ENCODE measurements around the gene KMT2B. TPM values are rescaled to one million over a fixed set of nuclear protein-coding genes. Genes with fewer than 3 reads are reported as not detected.
A peak's percentile ranks its signal among the peaks of the same experiment; 100 is the strongest.

KMT2B gene
- total and polyA plus RNA-seq, 2 of the 8 experiments (the other 6 are each of a cell fraction or from before 2014, with no cell fraction given), result 26.7 to 38.6 TPM

DNA sequence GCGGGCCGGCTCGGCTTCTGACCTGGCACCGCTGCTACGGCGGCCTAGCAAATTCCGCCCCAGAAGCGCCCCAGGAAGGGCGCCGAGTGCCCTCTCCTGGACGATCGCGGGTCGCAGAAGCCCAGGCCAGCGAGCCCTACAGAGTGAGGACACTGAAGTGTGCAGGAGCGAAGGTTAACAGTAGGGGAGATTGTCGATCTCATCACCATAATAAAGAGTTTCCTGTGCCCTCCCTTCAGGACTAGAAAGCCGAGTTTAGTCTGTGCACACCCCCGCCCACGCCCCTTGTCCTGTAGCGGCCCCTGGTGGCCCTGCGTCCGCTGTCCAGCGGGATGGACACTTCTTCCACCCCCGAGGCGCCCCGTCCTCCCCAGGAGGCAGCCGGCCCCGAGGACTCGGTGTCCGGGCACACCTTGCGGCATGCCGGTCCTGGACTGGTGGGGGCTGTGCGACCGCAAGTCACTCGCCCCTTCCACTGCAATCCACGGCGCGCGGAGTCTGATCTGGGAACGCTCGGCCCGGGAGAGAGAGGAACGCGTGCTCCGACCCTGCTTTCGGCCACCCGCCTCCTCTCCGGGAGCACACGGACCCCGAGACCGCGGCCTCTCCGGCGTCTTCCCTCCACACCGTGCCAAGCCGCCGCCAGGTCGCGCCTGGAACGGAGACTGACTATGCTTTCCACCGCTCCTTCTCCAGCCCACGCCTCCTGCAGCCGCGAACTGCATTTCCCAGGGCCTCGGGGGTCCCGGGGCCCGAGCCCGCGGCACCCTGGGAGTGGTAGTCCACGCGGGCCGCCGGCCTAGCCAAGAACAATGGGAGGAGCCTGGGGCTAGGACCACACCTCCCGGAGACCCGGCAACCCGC is 770 bp upstream of the KMT2B start:
- Histone ChIP-seq H2BK5ac (ENCODE audit: low read depth, low read length) (peak overlapping the region; percentile 99), H3K23ac (ENCODE audit: insufficient read length) (no peak overlapping the region), H2AK5ac (ENCODE audit: low read depth, low read length) (no peak overlapping the region), H3K36me3 (ENCODE audit: control insufficient read depth in 2 of 4, insufficient read depth in 4 of 4, low read length in 3 of 4) (peaks cover 0 to 16% (median 5%) of the 10 kb centered on the region in 4 experiments; a peak in 6 of 8 replicates), H3K4me2 (ENCODE audit: insufficient read depth in 1 of 2, low read depth in 2 of 2, low read length in 2 of 2) (peak overlapping the region; percentile 84 to 92), H3K56ac (replicated peaks; ENCODE audit: insufficient read length, low read depth, low read length) (peak overlapping the region; percentile 97), H3K4me1 (replicated peaks in 1 of 4; ENCODE audit: control insufficient read depth in 3 of 4, insufficient read depth in 4 of 4, low read length in 3 of 4) (peaks cover 0 to 25% (median 17%) of the 10 kb centered on the region in 4 experiments; a peak in 6 of 7 replicates), H3K79me2 (ENCODE audit: control insufficient read depth in 1 of 2, insufficient read depth in 2 of 2, low read length in 2 of 2) (peaks cover 0 to 20% of the 10 kb centered on the region in 2 experiments; a peak in 3 of 4 replicates), H3K79me1 (ENCODE audit: low read depth, low read length) (peaks cover 8% of the 10 kb centered on the region), H4K8ac (ENCODE audit: extremely low read depth, insufficient read depth, low read length) (peak overlapping the region; percentile 92), H3K4ac (replicated peaks; ENCODE audit: insufficient read length, low read depth, low read length) (peak overlapping the region; percentile 89), H2BK20ac (ENCODE audit: low read length) (no peak overlapping the region), H3K27ac (ENCODE audit: low read depth, low read length) (peak overlapping the region; percentile 79), H2BK12ac (ENCODE audit: low read depth, low read length) (peak overlapping the region; percentile 89; the same call in 1 of the 2 replicates), H3K9me3 (ENCODE audit: insufficient read depth in 2 of 2, low read depth in 1 of 2, low read length in 1 of 2) (no peaks in the 10 kb centered on the region), H3K9ac (replicated peaks in 1 of 4; ENCODE audit: extremely low read depth in 1 of 4, low read depth in 3 of 4, low read length in 3 of 4) (peak overlapping the region in 3 of 4 experiments; percentile 43 to 80 (median 80); a peak in 6 of 7 replicates), H3K27me3 (replicated peaks in 1 of 4; ENCODE audit: control insufficient read depth in 3 of 4, extremely low read depth in 1 of 4, insufficient read depth in 3 of 4, low read length in 3 of 4) (no peaks in the 10 kb centered on the region), H2BK15ac (ENCODE audit: low read length) (peak overlapping the region; percentile 88; the same call in 1 of the 2 replicates), H4K5ac (ENCODE audit: insufficient read length, low read depth, low read length) (peak overlapping the region; percentile 94), H2AFZ (ENCODE audit: low read length) (peak overlapping the region; percentile 25; the same call in 1 of the 2 replicates), H3K18ac (ENCODE audit: extremely low read depth, low read length) (peak overlapping the region; percentile 99), H2BK120ac (replicated peaks; ENCODE audit: low read depth, low read length) (peak overlapping the region; percentile 93), H3K4me3 (ENCODE audit: extremely low read depth in 1 of 4, insufficient read depth in 2 of 4, low read depth in 3 of 4, low read length in 4 of 4) (peak overlapping the region; percentile 34 to 88 (median 82)), H3K14ac (ENCODE audit: insufficient read length) (no peak overlapping the region), H4K91ac (replicated peaks; ENCODE audit: insufficient read length, low read length) (peak overlapping the region; percentile 96), H4K20me1 (replicated peaks in 1 of 2; ENCODE audit: control insufficient read depth in 1 of 2, insufficient read depth in 2 of 2, low read length in 2 of 2) (peaks cover 11 to 12% of the 10 kb centered on the region in 2 experiments), H3K23me2 (ENCODE audit: low read depth, low read length) (peaks cover 13% of the 10 kb centered on the region)
- 1% methylated on average over 64 of the region's 77 CpGs; no CpG with 5 or more reads in 1 of the 2 experiments for WGBS, 2 experiments (ENCODE audit: extremely low coverage in 1 of 2, insufficient coverage in 1 of 2, insufficient read length in 1 of 2, insufficient replicate concordance in 2 of 2, low coverage in 1 of 2, low lambda C conversion rate in 2 of 2, missing lambda C conversion rate in 1 of 2)
- DNase-seq (ENCODE audit: low read depth in 1 of 2, low spot score in 2 of 2) (peak; percentile 92 to 94), FAIRE-seq (peak; percentile 81)
- POLR2A ChIA-PET (ENCODE audit: partially characterized antibody), result interaction anchor here (1.4 to 3.1 kb wide), 5 partner anchors 10 to 55 kb away, joined by 3 to 13 read pairs (median 8); no protein-coding TSS in a partner anchor
- CTCF ChIA-PET (ENCODE audit: partially characterized antibody), result interaction anchor here (3.3 kb wide), 1 partner anchor 14 kb away, joined by 20 read pairs; the partner anchor contains the start of gene ZBTB32
- peak; percentile 40 for TF ChIP-seq ASH2L (IDR thresholded peaks at IDR 0.05; ENCODE audit: low read length)
- TF ChIP-seq, protein P1, sequence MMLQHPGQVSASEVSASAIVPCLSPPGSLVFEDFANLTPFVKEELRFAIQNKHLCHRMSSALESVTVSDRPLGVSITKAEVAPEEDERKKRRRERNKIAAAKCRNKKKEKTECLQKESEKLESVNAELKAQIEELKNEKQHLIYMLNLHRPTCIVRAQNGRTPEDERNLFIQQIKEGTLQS (IDR thresholded peaks at IDR 0.05; ENCODE audit: insufficient read depth, low read depth, low read length), result peak; percentile 22; the same call in 1 of the 2 replicates
- TF ChIP-seq, protein P2, sequence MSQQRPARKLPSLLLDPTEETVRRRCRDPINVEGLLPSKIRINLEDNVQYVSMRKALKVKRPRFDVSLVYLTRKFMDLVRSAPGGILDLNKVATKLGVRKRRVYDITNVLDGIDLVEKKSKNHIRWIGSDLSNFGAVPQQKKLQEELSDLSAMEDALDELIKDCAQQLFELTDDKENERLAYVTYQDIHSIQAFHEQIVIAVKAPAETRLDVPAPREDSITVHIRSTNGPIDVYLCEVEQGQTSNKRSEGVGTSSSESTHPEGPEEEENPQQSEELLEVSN (IDR thresholded peaks at IDR 0.05), result peak; percentile 3; the same call in 1 of the 2 replicates
- no peak for TF ChIP-seq CHD1 (IDR thresholded peaks at IDR 0.05; ENCODE audit: low read depth, low read length)
- peak; percentile 70 for TF ChIP-seq NANOG (IDR thresholded peaks at IDR 0.05; ENCODE audit: insufficient read depth, low read depth, low read length, poor library complexity, severe bottlenecking)
- TF ChIP-seq YY1 (IDR thresholded peaks at IDR 0.05; ENCODE audit: low read depth, low read length), result no peak; the same call in 1 of the 2 replicates
- TF ChIP-seq RXRA (IDR thresholded peaks at IDR 0.05; ENCODE audit: insufficient read depth, low read depth, low read length), result 0 out of 2 replicates have a peak, but pooled peaks have one; percentile 31
- TF ChIP-seq GABPA (IDR thresholded peaks at IDR 0.05; ENCODE audit: borderline replicate concordance, insufficient read depth, low read length), result no peak
- TF ChIP-seq TAF1 (IDR thresholded peaks at IDR 0.05; ENCODE audit: low read depth, low read length), result peak; percentile 83

Data from H1 (cell line).